ENCODE results near the gene PSMD7.

DNA sequence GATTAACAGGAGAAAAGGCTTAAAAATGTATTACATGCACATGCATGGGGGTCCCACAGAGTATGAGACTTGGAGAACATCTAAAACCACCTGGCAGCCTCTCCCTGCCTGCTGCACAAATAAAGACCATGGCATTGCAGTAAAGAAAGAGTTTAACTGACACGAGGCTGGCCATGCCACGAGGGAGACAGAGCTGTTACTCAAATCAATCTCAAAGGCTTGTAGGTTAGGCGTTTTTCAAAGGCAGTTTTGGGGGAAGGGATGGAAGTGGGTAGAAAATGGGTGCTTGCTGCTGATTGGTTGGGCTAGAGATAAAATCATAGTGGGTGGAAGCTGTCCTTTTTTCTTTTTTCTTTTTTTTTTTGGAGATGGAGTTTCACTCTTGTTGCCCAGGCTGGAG lies 17.3 kb upstream of the PSMD7 start:
- TF ChIP-seq IKZF1 (IDR thresholded peaks at IDR 0.05): no peak
- no peak for TF ChIP-seq CTCF (CRISPR knock-in tag; IDR thresholded peaks at IDR 0.05)
- no peak for TF ChIP-seq HHEX (CRISPR knock-in tag; IDR thresholded peaks at IDR 0.05)

Measured in HepG2 (cell line).